HG02943 (cell line): ENCODE results near the gene NAALAD2.
"Not testable (repeated sequence)": the region's sequence is repeated elsewhere in the genome, so short reads cannot be mapped to it uniquely, and the experiment has no call there.

Experiments
- ATAC-seq: cut with Tn5 transposase; IDR thresholded peaks from one replicate; pipeline ENCODE4 v1.9.1; 2021; ENCODE audit warnings: mild to moderate bottlenecking, low read depth, moderate library complexity; ENCODE audit not compliant: unreplicated experiment

The NAALAD2 gene

GRCh38 chr11:90189011-90189410, 54.5 kb downstream of the NAALAD2 start:
- no peak for ATAC-seq

GRCh38 chr11:90192869-90193582, 58.6 kb downstream of the NAALAD2 start:
- no peak for ATAC-seq

- ATAC-seq, result no peak
These were observed 62.9 kb downstream of the NAALAD2 start for GRCh38 chr11:90197377-90197776.

- ATAC-seq, result no peak
These were observed 67.9 kb downstream of the NAALAD2 start for GRCh38 chr11:90202342-90202741.

GRCh38 chr11:90204407-90204806, 69.9 kb downstream of the NAALAD2 start:
- peak; percentile 12 for ATAC-seq

GRCh38 chr11:90204832-90205646, 70.6 kb downstream of the NAALAD2 start:
- peak; percentile 68 for ATAC-seq

GRCh38 chr11:90207992-90208391, 73.5 kb downstream of the NAALAD2 start:
- not testable (repeated sequence) for ATAC-seq

- ATAC-seq, result no peak
These were observed 74.4 kb downstream of the NAALAD2 start for GRCh38 chr11:90208857-90209256.

- ATAC-seq, result no peak
These were observed 78.9 kb downstream of the NAALAD2 start for GRCh38 chr11:90213322-90213721.

- ATAC-seq, result no peak
These were observed 82.1 kb downstream of the NAALAD2 start for GRCh38 chr11:90216611-90217010.

- ATAC-seq, result no peak
These were observed 84.1 kb downstream of the NAALAD2 start for GRCh38 chr11:90218606-90219005.

GRCh38 chr11:90219438-90219837, 85.0 kb downstream of the NAALAD2 start:
- no peak for ATAC-seq

- no peak for ATAC-seq
These were observed 85.9 kb downstream of the NAALAD2 start for GRCh38 chr11:90220391-90220790.

GRCh38 chr11:90221803-90222458, 87.5 kb downstream of the NAALAD2 start:
- ATAC-seq, result peak; percentile 11

GRCh38 chr11:90222459-90223247, 88.2 kb downstream of the NAALAD2 start, which contains the start of gene CHORDC1:
TSS of gene CHORDC1 (minus strand) at chr11:90223049. CDS start at chr11:90222954, 95 bp downstream.
- peak; percentile 97 for ATAC-seq

GRCh38 chr11:90223248-90223585, 88.8 kb downstream of the NAALAD2 start:
- peak; percentile 50 for ATAC-seq

- no peak for ATAC-seq
These were observed 93.6 kb downstream of the NAALAD2 start for GRCh38 chr11:90228056-90228455.

GRCh38 chr11:90229791-90230190, 95.3 kb downstream of the NAALAD2 start:
- ATAC-seq, result no peak

GRCh38 chr11:90234977-90235376, 100.5 kb downstream of the NAALAD2 start:
- ATAC-seq, result no peak

- no peak for ATAC-seq
These were observed 101.1 kb downstream of the NAALAD2 start for GRCh38 chr11:90235526-90235925.
